HG02938 (cell line): ENCODE data around the gene DNAJC5G.
A peak's percentile ranks its signal among the peaks of the same experiment; 100 is the strongest.
"Not testable (repeated sequence)": the region's sequence is repeated elsewhere in the genome, so short reads cannot be mapped to it uniquely, and the experiment has no call there.

ENCODE experiments used
- ATAC-seq: cut with Tn5 transposase; IDR thresholded peaks from one replicate; pipeline ENCODE4 v1.9.1; 2021; ENCODE audit warnings: mild to moderate bottlenecking, moderate library complexity; ENCODE audit not compliant: unreplicated experiment

Gene DNAJC5G

GRCh38 chr2:27307545-27308358, 32.5 kb downstream of the DNAJC5G start:
- no peak for ATAC-seq

GRCh38 chr2:27308359-27308881, 33.2 kb downstream of the DNAJC5G start, which contains the start of gene UCN:
TSS of gene UCN (minus strand) at chr2:27308445. CDS start at chr2:27307895, 550 bp downstream.
- ATAC-seq: no peak

GRCh38 chr2:27309651-27310050, 34.4 kb downstream of the DNAJC5G start:
- ATAC-seq: no peak

GRCh38 chr2:27312152-27312551, 36.9 kb downstream of the DNAJC5G start:
- ATAC-seq: no peak

- no peak for ATAC-seq
Measured at GRCh38 chr2:27313882-27314645, 38.8 kb downstream of the DNAJC5G start.

GRCh38 chr2:27314709-27315108, 39.5 kb downstream of the DNAJC5G start:
- no peak for ATAC-seq

- ATAC-seq: no peak
Measured at GRCh38 chr2:27315122-27315521, 39.9 kb downstream of the DNAJC5G start.

- no peak for ATAC-seq
Measured at GRCh38 chr2:27316655-27317412, 41.6 kb downstream of the DNAJC5G start.

- not testable (repeated sequence) for ATAC-seq
Measured at GRCh38 chr2:27319839-27320238, 44.6 kb downstream of the DNAJC5G start.

GRCh38 chr2:27320958-27321543, 45.8 kb downstream of the DNAJC5G start:
- ATAC-seq: no peak

GRCh38 chr2:27322301-27322765, 47.1 kb downstream of the DNAJC5G start:
- no peak for ATAC-seq

GRCh38 chr2:27322766-27323595, 47.7 kb downstream of the DNAJC5G start, which contains the start of gene MPV17:
TSS of gene MPV17 (minus strand) at chr2:27323097. CDS start at chr2:27322517, 580 bp downstream.
- ATAC-seq: peak; percentile 85

GRCh38 chr2:27323596-27324285, 48.5 kb downstream of the DNAJC5G start:
- no peak for ATAC-seq

- no peak for ATAC-seq
Measured at GRCh38 chr2:27324720-27325119, 49.5 kb downstream of the DNAJC5G start.
